Measurements from ENCODE around the gene LRRC8C.
"Not testable (repeated sequence)": the region's sequence is repeated elsewhere in the genome, so short reads cannot be mapped to it uniquely, and the experiment has no call there.

LRRC8C gene

DNA sequence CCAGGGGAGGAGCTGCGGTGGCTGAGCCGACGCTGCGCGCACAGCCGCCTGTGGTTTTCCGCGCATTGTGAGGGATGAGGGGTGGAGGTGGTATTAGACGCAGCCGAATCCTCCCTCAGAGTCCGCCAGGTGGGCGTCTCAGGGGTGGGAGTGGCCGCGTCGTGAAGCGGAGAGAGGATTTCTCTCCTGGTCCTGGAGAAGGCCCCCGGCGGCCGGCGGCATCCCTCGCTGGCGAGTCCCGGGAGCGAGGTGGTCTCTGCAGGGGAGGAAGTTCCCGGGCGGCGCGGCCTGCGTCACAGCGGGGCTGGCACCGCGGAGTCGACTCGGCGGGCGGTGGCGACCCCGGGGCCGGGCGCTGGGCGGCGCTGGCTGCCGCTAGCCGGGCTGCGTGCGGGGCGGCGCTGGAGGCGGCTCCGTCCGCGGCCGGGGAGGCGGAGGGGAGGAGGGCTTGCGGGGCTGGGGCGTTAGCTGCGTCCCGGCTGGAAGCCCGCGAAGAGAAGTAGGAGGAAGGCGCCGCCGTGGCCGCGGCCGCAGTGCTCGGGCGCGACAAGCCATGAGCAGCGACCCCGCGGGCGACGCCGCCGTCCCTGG, at the start of gene LRRC8C:
TSS of gene LRRC8C (plus strand) at position 464 of the 591 bp plus-strand sequence. CDS start 53,354 bp downstream, outside the sequence.
- DNase-seq, result peak; percentile 87 to 90

DNA sequence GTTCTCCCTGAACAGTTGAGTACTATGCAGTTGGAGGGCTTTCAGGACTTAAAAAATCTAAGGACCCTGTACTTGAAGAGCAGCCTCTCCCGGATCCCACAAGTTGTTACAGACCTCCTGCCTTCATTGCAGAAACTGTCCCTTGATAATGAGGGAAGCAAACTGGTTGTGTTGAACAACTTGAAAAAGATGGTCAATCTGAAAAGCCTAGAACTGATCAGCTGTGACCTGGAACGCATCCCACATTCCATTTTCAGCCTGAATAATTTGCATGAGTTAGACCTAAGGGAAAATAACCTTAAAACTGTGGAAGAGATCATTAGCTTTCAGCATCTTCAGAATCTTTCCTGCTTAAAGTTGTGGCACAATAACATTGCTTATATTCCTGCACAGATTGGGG, 48.7 kb upstream of the LRRC8C start:
- DNase-seq, result no peak

DNA sequence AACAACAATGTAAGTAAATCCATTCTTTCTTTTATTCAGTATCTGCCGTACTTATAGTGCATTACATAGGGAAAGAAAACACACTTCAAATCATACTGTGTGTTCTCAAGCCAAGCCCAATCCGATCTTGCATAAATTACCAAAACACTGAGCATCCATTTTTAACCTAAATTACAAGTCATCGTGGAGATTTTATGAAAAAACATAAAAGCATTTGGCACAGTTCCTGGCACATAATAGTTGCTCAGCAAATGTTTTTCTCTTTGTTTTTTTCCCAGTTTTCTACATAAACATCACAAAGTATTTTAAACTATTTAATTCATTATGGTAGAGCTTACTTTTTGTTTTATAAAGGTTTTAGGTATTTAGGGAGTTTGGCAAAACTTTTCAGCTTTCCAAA, 48.1 kb upstream of the LRRC8C start:
- no peak for DNase-seq

DNA sequence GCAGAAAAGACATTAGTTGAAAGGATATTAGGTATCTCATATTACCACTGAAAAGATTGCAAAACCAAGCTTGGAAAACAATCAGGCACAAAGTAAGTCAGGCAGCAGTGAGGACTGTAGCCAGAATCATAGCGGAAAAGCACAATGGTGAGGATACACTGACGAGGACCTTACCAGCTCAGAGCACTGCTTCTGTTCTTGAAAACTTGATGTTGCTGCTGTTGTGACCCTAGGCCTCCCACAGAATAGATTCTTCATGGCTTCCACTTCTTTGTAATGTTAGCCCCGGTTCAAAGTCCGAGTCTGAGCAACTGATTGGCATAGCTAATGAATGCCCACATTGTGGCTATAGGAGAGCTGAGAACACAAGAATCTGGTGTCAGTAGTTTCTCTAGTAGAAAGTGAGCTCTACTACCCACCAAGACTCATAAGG, 45.2 kb upstream of the LRRC8C start:
- DNase-seq, result no peak

DNA sequence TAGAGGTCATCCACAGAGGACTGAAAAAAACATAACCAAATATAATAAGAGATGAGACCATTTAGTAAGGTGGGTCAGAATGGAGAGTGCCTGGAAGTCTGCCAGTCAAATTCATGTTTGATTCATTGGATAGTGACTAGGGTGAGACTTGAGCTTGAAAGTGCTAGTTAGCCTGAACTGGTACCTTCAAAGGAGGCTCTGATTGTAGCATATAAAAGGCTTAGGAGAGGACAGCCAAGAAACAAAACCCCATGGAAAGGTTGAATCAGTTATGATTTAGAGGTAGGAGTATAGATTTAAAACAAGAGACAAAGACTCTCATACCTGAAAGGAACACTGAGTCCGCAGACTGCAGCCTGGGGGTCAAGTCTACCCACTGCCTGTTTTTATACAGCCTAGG, 44.4 kb upstream of the LRRC8C start:
- no peak for DNase-seq

DNA sequence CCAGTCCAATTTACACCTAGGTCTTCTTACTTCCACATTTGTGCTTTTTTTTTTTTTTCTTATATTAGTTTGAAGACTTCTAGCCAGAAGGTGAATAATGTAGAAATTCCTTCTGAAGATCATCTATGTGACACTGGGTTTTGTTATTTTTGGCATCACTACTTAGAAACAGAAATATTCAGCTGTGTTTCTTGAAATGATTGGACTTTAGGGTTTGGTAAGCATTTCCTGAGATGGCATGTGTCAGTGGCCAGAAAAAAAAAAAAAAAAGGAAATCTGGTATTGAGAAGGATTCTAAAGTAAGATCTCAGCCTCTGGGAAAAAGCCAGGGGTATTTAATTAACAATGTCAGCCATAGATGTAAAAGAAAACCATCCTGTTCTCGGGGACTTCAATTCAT, 43.4 kb upstream of the LRRC8C start:
- DNase-seq, result no peak

DNA sequence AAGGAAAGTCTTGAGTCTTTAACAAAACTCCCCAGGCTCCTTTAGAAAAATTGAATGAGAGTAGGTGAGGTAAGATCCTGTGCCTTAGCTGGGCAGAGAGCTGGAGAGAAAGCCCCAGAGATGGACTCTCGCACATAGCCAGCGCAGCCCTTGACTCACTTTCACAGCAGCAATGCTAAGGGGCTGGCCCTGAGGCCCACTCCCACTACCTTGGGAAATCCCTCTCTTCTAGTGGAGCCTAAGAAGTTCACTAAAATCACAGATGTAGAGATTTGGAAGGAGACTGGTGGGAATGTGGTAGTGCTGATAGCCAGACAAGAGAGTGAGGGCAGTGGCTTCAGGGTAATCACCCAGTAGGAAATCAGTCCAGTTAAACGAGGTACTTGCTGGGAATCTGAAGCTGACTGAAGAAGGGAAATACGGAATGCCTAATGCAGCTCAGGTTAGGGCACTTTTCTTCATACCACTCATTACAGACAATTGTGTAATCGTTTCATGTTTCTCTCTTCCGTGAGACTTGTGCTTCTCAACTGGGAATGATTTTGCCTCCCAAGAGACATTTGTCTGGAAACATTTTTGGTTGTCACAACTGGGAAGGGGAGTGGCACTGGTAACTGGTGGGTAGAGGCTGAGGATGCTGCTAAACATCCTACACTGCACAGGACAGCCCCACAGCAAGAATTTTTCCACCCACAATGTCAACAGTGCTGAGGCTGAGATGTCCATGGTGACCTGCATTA, 42.4 kb upstream of the LRRC8C start:
- DNase-seq, result no peak

DNA sequence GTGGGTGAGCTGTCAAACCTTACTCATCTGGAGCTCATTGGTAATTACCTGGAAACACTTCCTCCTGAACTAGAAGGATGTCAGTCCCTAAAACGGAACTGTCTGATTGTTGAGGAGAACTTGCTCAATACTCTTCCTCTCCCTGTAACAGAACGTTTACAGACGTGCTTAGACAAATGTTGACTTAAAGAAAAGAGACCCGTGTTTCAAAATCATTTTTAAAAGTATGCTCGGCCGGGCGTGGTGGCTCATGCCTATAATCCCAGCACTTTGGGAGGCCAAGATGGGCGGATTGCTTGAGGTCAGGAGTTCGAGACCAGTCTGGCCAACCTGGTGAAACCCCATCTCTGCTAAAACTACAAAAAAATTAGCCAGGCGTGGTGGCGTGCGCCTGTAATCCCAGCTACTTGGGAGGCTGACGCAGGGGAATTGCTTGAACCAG, 40.0 kb upstream of the LRRC8C start:
- not testable (repeated sequence) for DNase-seq

DNA sequence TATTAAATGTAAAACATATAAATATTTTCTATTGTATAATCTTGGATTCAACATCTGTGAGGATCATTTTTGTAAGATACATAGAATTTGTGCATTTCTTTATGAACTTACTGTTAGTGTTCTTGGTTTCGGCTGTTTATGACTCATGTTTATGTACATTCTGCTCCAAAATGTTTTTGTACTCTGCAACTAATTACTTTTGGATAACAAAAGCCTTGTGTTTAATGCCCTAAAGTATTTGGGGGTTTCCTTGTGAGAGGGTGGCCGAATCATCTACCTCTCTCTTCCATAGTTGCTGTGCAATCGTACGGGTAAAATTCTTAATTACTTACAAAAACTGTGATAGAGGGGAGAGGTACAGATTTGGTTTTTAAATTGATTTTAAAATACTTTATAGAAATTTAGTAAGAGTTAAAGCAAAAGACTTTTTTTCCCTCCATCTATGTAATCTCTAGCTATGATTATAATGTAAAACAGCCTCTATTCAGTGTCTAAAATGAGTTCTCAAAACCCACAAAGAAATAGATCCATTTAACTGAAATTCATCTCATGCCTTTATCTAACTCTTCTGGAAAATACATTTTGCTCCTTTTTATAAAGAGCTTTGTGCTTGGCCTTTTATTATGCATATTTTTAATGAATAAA, 38.7 kb upstream of the LRRC8C start:
- DNase-seq, result no peak

DNA sequence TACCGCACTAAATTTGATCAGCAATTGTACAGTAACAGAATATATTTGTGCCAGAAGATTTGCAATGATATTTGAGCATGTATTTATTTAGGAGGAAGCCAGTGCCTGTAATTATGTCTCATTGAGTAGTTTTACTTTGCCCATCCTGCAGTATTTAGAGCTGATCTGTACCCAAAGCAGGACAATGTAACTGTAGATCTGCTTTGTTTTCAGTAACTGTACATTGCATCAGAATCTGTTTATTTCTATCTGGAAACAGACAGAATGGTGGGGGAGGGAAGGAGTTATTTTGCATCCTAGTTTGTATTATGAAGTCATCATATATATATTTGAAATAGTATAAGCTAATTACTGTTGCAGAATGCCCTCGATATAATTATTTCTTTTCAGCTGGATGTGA, 36.2 kb upstream of the LRRC8C start:
- DNase-seq, result no peak

DNA sequence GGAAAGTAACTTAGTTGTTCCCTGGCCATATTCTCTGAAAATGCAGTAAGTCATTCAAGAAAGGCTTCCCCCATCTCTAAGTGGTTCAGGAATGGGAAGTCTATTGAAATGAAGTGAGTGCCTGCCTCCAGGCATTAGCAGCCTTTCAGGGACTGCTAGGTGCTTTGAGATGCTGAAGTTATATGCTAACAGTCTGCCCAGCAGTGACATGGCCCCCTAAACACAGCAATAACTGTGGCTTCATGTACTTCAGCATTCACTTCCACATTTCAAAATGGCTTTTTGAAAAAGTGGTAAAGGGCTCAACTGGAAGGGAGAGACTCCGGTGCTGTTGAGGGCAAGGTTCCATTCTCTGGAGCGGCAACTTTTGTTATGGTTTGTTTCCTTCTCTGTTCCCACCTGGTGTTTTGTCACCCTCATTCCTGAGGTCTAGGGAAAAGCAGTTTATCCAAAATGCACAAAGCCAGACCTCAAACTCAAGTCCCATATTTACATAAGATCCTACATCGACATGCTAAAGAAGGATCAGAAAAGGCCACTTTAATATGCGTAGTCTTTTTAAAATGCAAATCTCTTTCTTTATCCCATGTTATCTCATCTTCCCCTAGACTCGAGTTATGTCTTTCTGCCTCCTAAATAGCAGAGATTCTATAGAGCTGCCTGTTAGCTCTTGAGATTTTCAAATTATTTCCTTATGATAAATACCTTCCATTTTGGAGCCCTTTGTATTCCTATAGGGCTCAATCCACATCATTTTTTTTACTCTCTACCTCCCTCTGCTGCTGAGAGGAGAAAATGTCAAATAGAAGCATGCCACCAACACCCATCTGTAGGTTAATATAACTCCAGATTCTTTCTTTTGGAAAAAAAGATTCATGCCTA, 34.2 kb upstream of the LRRC8C start:
- no peak for DNase-seq

DNA sequence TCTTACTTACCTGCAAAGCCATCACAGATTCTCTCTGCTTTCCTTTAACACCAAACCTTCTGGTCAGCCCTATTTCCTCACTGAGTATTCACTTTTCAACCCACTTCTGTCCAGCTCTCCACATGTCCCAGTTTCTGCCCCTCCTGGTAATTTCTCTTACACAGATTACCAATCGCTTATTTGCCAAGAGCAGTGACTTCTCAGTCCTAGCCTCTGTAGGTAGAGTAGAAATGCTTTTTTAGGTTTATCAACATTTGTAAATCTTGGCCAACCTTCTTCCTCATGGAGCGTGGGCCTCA, 33.6 kb upstream of the LRRC8C start:
- no peak for DNase-seq

DNA sequence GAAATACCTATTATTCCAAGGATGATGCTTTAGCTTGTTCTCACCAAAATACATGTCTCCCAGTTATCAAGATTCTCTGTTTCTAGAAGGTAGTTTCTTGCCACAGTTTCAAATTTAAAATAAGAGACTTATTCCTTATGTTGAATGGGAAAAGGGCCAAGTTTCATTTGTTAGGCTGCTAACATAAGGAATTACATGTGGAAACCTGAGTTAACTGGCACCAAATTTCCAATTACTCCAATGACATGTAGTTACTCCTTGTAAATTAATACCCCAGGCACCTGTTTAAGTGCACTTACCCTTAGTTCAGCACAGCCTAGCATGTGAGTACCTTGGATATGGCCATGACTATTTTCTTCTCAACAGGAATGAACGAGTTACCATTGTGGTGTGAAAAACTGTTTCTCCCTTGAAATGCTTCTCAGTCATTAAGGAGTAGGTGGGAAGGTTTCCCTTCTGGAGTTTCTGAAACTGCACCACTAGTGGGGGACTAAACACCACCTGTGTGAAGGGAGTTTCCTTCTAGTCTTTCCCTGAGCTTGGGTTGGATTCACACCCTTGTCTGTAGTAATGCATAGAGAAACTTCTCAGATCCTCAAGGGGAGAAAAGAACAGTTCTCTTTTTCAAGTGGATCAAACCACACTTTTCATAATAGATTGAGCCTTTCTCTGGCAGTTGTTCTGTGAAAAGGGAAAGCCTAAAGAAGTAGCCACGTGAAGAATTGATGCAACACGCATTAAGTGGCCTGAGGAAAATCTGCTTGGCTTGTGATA, 32.3 kb upstream of the LRRC8C start:
- DNase-seq, result no peak

DNA sequence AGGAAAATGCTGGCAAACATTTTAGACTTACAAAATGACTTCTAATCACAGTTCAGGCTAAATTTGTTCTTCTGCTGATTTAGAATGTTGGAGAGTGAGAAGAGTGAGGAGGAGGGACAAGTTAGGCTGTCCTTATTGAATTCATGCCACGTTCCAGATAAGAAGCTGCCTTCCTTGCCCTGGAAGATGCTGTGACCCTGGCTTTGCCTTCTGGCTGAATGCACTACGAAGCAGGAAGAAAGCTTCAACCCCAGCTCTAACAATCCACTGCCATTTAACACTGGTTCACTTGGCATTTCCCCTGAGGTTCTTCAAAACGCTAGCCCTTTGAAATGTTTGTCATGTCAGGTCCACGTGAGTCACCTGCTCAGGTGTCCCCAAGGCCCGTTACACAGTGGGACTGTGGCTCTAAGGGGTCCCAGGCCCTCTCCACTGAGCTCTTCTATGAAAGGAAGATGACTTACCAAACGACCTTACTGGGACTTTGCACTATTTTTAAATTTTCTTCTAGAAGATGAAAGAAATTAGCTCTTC, 30.0 kb upstream of the LRRC8C start:
- DNase-seq, result peak in 1 of 2 donors; percentile 46

DNA sequence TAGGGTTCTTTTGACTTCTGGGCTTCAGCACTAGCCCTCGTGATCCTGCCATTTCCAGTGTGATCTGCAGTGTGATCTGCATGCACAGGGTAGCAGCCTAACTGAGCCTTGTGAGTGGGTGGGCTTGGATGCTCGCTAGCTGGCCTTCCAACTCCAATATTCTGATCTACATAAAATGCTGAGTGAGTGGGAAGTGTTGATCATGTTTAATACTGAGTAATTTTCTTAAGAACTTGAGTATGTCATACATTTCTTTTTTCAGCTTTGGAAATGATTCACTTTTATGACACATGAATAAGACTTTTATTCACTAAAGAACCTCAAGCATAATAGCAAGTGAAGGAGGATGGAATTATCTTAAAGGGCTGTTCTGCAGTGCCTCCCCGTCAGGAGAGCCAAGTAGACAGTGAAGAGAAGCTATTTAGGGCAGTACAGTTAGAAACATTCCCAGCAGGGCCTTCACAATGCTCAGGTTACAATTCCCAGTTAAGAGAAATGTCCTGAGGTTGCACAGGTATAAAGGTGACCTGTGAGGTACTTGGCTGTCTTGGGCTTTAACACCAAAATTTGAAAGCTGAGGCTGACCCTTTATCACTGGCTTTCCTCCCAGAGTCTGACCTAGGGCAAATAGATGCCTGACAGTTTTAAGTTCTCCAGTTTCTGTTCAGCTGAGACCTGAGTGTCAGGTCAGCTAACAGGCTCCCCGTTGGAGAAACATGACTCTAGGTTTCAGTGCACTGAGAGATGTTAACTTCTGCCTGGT, 29.1 kb upstream of the LRRC8C start:
- peak; percentile 53 to 70 for DNase-seq

DNA sequence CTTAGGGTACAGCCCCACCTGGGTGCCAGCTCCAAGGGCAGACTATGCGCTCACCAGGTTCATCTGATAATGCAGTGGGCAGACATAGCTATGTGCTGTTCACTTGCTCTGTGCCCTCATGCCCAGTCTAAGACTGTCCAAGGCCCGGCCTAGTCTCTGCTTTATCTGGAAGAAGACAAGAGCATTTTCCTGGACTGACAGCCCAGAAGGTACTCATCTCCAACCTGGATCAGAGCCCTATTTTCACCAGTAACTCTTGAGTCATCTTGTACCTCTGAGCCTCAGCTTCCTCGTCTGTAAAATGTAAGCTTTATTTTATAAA, 28.5 kb upstream of the LRRC8C start:
- DNase-seq, result peak; percentile 31 to 45

DNA sequence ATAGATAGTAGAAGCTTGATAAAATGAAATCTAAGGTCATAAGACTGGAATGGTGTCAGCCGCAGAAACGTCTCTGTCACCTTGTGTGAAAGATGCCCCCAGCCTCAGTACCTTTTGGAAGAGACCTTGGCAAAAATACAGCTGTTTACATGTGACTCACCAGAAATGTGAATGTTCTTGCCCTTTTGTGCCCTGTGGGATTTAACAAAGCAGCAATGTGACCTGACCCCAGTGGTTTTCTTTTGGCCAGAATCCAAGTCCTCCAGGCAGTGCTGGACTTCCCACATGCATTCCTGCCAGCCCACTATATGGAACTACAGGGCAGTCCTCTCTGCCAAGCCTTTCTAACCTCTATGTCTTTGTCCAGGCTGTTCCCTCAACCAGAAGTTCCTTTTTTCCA, 27.2 kb upstream of the LRRC8C start:
- no peak for DNase-seq

DNA sequence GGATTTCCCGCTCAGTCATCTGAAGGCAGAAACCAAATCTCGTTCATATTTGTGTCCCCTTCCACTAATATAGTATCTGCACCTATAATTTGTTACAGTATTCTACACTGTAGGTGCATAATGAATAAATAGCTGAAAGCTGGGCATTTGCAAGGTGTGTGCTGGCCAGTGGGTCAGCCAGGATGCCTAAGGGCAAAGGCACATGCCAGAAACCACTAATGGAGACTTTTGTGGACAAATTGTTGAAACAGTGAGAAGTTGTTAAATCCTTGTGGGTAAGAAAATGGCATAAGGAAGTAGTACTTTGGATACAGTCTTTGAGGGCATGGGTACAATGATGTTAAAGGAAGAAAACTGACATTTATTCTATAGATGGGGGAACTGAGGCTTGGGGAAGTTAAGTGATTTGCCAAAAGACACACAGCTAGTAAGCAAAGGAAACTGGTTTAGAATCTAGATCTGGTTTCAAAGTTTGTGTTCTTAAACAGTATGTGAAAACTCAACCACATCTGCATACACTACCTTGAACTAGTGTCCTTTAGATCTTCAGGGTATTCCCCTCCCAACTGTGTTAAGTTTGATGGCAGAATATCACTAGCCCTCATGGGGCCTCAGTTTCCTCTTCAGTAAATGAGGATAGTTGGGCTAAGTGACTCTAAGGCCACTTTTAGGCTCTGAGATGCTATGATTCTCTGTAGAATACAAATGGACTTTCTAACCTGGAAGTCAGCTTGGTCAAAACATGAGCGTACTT, 26.5 kb upstream of the LRRC8C start:
- no peak for DNase-seq

DNA sequence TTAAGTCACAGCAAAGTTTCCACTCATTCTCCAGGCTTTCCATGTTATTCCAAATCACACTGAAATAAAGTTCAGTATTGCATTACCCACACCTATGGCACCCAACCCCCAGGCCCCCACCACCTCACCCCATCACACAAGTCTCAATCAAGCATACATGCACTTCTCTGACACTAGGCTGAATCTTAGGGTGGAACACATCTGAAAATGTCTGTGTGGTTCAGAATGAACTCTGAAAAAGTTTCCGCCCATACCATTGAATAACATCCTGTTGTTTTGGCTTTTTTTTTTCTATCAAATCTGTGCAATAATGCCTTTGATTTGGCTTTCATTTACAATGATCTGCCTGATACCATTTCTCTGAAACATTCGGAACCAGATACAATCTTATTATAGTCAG, 25.8 kb upstream of the LRRC8C start:
- DNase-seq, result peak in 1 of 2 donors; percentile 59

DNA sequence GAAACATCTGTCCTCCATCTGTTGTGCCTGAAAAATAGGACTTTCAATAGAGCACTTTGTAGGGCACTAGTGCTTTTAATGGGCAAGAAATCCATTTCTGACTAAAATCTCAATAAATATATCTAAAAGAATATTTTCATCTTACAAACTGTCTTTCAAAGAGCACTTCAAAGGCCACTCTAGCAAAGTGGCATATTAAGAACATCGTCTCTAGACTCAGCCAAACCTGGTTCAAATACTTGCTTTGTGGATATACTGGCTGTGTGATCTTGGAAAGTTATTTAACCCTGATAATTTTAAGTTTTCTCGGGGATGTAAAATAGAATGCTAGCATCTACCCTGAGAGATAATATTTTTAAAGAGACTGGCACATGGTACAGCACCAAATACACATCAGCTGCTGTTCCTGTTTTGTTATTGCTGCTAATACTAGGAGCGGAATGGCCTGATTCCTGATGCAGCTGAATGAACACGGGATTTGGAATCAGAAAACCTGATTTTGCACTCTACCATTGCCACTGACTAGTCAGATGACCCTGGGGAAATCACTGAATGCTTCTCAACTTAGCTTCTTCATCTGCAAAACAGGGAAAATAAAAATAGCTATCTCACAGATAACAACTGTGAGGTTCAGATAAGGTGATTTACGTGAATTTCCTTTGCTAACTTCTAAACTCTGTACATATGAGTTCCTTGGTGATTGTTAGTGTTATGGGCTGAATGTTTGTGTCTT, 25.2 kb upstream of the LRRC8C start:
- no peak for DNase-seq
